Cardiac muscle cell (in vitro differentiated cells and primary cell): Measurements from ENCODE around the gene MRTFB. TPM values are rescaled to one million over a fixed set of nuclear protein-coding genes. Genes with fewer than 3 reads are reported as not detected.

Experiments
- DNase-seq, 2 donors: peaks; one replicate each; pipeline versions ENCODE4 v3.0.0 to v3.0.0-alpha.2; 2010 to 2017; ENCODE audit warnings: low read depth in 1 of 2, low spot score in 1 of 2
- H3K27ac ChIP-seq: fragments of 200-600 bp; sonication (generic); 2 replicates; pipeline ENCODE4 v1.5.1; 2016
- H3K27me3 ChIP-seq: fragments of 200-600 bp; sonication (generic); 2 replicates; pipeline ENCODE4 v1.6.0; 2016; ENCODE audit warnings: control low read depth
- H3K36me3 ChIP-seq: fragments of 200-600 bp; sonication (generic); 2 replicates; pipeline ENCODE4 v1.5.1; 2016; ENCODE audit warnings: control low read depth
- H3K4me1 ChIP-seq: fragments of 200-600 bp; sonication (generic); 2 replicates; pipeline ENCODE4 v1.8.1; 2017; ENCODE audit warnings: low read depth, mild to moderate bottlenecking, mixed run types
- H3K4me3 ChIP-seq: fragments of 200-600 bp; sonication (generic); 2 replicates; pipeline ENCODE4 v1.5.1; 2016; ENCODE audit warnings: mild to moderate bottlenecking
- H3K9me3 ChIP-seq: fragments of 200-600 bp; sonication (generic); 2 replicates; pipeline ENCODE4 v1.5.1; 2017; ENCODE audit warnings: low read depth, mild to moderate bottlenecking, control low read depth
- polyA plus RNA-seq: library from polyadenylated mRNA; unstranded; fragments of >200 nt; fragmentation: Nextera tagmentation; extraction: Ambion mirVana; gene quantifications from 2 replicates; pipeline ENCODE4 v1.2.1, GENCODE V29; 2016
- total RNA-seq: library from RNA; depleted of rRNA; stranded (reverse); fragments of >200 nt; gene quantifications from 2 replicates; pipeline ENCODE4 v1.2.3, GENCODE V29; 2016
- TF ChIP-seq, protein P1 (sequence below): IDR thresholded peaks from 2 replicates; pipeline ENCODE4 v1.5.1; 2012; ENCODE audit warnings: low read depth, mild to moderate bottlenecking, low read length

MRTFB gene
- total and polyA plus RNA-seq, 2 experiments from 2014 or later, result 9.4 to 27.9 TPM

DNA sequence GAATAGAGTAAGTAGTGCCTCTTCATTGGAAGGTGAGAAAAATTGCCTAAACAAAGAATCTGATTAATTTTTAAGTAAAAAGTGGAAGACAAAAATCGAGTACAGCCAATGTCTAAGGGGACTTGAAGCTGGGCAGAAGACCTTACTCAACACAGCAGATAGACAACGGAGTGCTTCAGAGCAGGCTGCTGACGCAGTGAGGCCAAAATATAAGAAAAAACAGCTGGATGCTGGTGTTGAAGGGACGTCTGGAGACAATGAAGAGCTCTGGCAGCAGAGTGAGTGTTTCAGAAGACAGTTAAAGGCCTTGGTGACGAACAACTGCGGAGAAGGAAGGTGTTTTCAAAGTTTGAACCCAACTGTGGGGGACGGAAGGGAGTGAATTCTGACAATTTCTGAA is 169.8 kb downstream of the MRTFB start:
- peaks cover 40% of the 10 kb centered on the region for H3K36me3 ChIP-seq
- no peak overlapping the region for H3K4me3 ChIP-seq

DNA sequence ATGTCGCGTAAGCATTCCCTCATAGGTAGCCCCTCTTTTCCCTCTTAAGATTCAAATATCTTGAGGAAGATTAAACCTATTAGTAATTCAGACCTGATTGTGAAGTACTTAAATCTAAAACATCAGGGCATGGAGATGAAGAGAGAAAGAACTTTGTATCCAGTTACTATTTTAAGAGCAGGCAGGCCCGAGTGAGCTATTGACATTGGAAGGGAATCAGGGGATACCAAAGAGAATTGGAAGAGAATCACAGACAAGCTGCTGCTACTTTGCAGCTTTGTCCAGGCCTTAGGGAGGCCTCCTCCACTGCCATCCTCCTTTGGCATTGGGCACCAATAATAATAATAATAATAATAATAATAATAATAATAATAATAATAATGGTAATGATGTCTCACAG is 170.5 kb downstream of the MRTFB start:
- Histone ChIP-seq H3K27ac (peak overlapping the region; percentile 77), H3K4me1 (peaks cover 14% of the 10 kb centered on the region), H3K36me3 (peaks cover 36% of the 10 kb centered on the region), H3K27me3 (no peaks in the 10 kb centered on the region), H3K9me3 (no peaks in the 10 kb centered on the region), H3K4me3 (no peak overlapping the region)
- peak in 1 of 2 donors; percentile 5 for DNase-seq
- TF ChIP-seq, protein P1, sequence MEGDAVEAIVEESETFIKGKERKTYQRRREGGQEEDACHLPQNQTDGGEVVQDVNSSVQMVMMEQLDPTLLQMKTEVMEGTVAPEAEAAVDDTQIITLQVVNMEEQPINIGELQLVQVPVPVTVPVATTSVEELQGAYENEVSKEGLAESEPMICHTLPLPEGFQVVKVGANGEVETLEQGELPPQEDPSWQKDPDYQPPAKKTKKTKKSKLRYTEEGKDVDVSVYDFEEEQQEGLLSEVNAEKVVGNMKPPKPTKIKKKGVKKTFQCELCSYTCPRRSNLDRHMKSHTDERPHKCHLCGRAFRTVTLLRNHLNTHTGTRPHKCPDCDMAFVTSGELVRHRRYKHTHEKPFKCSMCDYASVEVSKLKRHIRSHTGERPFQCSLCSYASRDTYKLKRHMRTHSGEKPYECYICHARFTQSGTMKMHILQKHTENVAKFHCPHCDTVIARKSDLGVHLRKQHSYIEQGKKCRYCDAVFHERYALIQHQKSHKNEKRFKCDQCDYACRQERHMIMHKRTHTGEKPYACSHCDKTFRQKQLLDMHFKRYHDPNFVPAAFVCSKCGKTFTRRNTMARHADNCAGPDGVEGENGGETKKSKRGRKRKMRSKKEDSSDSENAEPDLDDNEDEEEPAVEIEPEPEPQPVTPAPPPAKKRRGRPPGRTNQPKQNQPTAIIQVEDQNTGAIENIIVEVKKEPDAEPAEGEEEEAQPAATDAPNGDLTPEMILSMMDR, result no peak

More for the DNA sequence above, 169.8 kb downstream of the MRTFB start:
- DNase-seq, result no peak
- Histone ChIP-seq H3K27me3 (no peaks in the 10 kb centered on the region), H3K27ac (peak overlapping the region; percentile 77), H3K9me3 (no peaks in the 10 kb centered on the region), H3K4me1 (peaks cover 14% of the 10 kb centered on the region)
- TF ChIP-seq, protein P1, result no peak

DNA sequence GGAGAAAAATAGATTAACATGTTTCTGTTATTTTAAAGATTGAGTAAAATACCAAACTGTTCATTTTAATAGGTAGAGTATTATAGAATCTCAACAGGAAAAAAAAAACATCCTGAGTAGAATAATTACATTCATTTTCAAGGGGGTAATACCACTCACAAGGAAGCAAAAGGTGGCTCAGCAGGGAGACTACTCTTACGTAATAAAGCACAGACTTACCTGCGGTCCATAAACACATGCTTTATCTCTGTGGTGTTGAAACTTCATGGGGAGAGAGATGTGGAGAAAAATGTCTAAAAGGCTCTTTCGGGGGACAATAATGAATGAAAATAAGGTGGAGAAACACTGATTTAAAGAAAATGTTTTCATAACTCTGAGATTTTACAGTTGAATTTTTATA is 171.7 kb downstream of the MRTFB start:
- no peaks in the 10 kb centered on the region for H3K27me3 ChIP-seq
- H3K27ac ChIP-seq, result no peak overlapping the region
- TF ChIP-seq, protein P1, result no peak
- H3K36me3 ChIP-seq, result peaks cover 44% of the 10 kb centered on the region
- H3K4me3 ChIP-seq, result no peak overlapping the region
- H3K9me3 ChIP-seq, result no peaks in the 10 kb centered on the region
- peaks cover 14% of the 10 kb centered on the region for H3K4me1 ChIP-seq
- no peak for DNase-seq

DNA sequence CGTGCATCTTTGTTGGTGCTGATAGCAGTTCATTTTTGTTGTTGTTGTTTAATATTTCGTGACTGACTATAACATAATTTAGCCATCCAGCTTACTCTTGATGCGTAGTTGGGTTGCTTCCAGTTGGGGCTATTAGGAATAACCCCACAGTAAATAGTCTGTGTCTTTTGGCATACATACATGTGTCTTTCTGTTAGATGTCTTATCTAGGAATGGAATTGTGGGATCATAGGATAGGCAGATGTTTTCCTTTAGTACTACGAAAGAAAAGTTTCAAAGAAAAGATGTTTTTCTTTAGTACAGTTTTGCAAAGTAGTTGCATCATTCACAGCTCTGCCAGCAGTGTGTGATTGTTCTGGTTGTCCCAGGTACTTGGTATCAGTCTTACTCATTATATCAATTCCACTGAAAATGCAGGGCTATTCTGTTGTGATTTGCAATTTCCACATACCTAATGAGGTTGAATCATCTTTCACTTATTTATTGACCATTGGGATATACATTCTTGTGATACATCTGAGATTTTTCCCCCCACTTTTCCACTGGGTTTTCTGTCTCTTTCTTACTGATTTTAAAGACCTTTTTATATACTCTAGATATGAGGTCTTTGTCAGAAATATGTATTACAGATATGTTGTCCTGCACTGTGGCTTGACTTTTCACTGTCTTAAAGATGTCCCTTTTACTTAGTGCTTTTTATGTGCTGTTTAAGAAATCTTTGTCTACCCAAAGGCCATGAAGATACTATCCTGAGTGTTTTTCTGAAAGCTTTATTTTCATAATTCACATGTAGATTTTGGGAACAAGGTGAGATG is 173.3 kb downstream of the MRTFB start:
- Histone ChIP-seq H3K36me3 (peaks cover 51% of the 10 kb centered on the region), H3K4me1 (peaks cover 14% of the 10 kb centered on the region), H3K27me3 (no peaks in the 10 kb centered on the region), H3K4me3 (no peak overlapping the region), H3K9me3 (no peaks in the 10 kb centered on the region), H3K27ac (no peak overlapping the region)
- peak in 1 of 2 donors; percentile 52 for DNase-seq
- TF ChIP-seq, protein P1, result no peak

DNA sequence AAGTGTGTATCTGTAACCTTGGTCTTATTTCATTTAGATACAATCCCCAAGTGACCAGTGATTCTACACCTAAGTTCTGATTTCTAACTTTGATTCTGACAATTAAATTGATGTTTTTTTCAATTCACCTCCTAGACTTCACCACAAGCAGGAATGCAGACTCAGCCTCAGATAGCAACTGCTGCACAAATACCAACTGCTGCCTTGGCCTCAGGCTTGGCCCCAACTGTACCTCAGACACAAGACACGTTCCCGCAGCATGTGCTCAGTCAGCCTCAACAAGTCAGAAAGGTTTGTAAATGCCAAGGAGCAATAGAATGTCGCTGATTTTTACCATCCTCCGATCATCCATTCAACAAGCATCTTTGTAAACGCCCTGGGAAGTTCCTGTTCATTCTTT is 177.7 kb downstream of the MRTFB start:
- H3K27ac ChIP-seq, result no peak overlapping the region
- no peaks in the 10 kb centered on the region for H3K9me3 ChIP-seq
- peaks cover 67% of the 10 kb centered on the region for H3K36me3 ChIP-seq
- DNase-seq, result no peak
- H3K4me3 ChIP-seq, result no peak overlapping the region
- TF ChIP-seq, protein P1, result no peak
- no peaks in the 10 kb centered on the region for H3K27me3 ChIP-seq
- H3K4me1 ChIP-seq, result no peaks in the 10 kb centered on the region
